HG02588 (cell line): ENCODE measurements around the gene MESD.

Experiments used
- ATAC-seq: cut with Tn5 transposase; IDR thresholded peaks from one replicate; pipeline ENCODE4 v1.9.1; 2021; ENCODE audit warnings: mild to moderate bottlenecking, moderate library complexity; ENCODE audit not compliant: unreplicated experiment

The MESD gene

DNA sequence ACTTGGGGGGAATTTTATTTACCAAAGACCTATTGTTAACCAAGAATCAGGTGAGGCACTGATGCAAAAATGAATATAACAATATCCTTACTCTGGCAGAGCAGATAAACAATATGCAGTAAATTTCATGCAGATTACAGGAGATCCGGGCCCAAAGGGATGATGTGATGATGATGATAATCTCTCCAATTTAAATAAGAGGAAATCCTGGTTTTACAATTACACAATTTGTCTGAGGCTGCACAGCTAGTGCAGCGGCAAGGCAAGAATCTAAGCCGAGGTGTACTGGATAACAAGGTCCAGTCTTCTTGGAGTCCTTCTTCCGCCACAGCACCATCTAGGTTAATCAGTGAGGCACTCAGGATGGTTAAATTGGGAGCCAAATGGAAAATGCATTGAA is 2.4 kb upstream of the MESD start:
- no peak for ATAC-seq

GRCh38 chr15:80991421-80991820 is 1.8 kb upstream of the MESD start:
- ATAC-seq: no peak

DNA sequence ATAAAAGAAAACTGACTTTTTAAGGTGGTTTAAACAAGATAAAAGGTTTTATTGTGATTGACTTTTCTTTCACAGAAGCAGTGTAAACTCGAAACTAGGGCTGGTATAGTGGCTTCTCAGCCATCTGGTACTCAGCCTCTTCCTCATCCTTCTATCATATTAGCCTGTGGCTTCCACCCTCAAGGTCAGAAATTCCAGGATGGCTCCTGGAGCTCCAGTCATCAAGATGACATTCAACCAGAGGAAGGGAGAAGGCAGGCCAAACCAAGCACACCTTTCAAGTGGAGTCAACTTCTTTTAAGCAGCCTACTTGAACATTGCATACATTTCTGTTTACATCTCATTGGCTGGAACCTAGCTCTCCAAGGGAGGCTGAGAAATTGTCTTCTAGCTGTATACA is 1.3 kb upstream of the MESD start:
- ATAC-seq: no peak

GRCh38 chr15:80989081-80989517 is 520 bp downstream of the MESD start:
- peak; percentile 1 for ATAC-seq

GRCh38 chr15:80988148-80988796 is 1.3 kb downstream of the MESD start:
- ATAC-seq: no peak

- ATAC-seq: no peak
Measured at GRCh38 chr15:80986487-80986886, 3.1 kb downstream of the MESD start.

GRCh38 chr15:80985981-80986380 is 3.6 kb downstream of the MESD start:
- no peak for ATAC-seq

DNA sequence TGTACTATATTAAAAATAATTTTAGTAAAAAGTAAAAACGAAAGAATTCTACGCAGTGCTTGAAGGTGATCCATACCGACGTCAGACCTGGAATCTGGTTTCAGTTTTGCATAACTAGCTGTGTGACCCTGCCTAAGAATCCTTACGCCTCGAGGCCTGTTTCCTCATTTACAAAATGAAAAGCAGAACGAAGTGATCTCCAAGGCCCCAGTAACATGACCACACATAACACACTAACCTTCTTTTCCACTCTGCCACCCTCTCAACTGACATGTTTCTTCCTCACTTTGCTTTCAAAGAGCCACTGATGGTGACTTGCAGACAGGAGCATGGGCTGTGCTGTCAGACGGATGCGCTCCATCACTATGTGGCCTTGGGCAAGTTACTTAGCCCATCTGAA is 4.8 kb downstream of the MESD start:
- no peak for ATAC-seq

DNA sequence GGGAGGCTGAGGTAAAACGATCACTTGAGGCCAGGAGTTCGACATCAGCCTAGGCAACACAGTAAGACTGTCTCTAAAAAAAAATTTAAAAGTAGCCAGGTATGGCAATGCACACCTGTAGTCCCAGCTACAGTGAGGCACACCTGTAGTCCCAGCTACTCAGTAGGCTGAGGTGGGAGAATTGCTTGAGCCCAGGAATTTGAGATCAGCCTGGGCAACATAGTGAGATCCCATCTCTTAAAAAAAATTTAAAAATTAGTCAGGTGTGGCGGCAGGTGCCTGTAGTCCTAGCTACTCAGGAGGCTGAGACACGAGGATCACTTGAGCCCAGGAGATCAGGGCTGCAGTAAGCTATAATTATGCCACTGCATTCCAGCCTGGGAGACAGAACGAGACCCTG is 6.8 kb downstream of the MESD start:
- no peak for ATAC-seq

GRCh38 chr15:80982205-80982604 is 7.4 kb downstream of the MESD start:
- ATAC-seq: no peak

- no peak for ATAC-seq
Measured at GRCh38 chr15:80979538-80980200, 9.9 kb downstream of the MESD start.

GRCh38 chr15:80978685-80979329 is 10.8 kb downstream of the MESD start:
- no peak for ATAC-seq

GRCh38 chr15:80977627-80978036 is 12.0 kb downstream of the MESD start:
- ATAC-seq: no peak

DNA sequence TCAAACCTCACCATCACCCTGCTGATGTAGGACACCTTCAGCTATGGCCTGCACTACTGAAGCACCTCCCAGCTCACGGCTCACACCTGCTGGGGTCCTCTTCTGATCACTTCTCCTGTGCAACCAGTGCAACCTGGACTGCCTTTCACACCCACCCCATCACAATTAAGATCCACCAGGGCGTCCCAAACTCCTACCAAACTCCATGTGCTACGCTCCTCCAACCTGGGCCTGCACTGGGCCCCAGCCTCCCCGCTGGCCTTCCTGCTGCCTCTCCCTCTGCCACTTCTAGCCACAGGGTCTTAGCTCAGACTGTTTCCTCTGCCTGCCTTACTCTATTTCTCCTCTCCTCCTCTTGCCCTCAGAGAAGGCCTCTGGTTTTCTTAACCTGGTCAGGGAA is 12.8 kb downstream of the MESD start:
- ATAC-seq: no peak

- ATAC-seq: no peak
Measured at GRCh38 chr15:80974914-80975313, 14.7 kb downstream of the MESD start.

- no peak for ATAC-seq
Measured at GRCh38 chr15:80972276-80972675, 17.3 kb downstream of the MESD start.

DNA sequence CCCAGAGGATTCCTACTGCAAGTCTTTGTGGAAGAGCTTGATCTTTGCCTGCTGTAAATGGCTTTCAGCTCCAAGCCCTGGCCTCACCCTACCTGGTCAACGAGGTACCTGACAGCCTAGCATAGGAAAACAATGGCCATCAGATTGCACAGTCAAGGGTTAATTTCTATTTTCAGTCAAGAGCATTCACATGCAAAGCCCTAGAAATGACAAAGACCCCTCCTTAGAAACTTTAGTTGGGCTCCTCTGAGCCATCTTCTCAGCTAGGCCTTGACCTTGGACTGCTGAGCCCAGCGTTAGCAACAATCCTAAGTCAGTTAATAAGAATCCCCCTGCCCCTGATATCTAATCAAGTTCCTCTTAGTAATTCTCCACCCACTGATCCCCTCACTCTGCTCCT is 18.5 kb downstream of the MESD start:
- no peak for ATAC-seq

DNA sequence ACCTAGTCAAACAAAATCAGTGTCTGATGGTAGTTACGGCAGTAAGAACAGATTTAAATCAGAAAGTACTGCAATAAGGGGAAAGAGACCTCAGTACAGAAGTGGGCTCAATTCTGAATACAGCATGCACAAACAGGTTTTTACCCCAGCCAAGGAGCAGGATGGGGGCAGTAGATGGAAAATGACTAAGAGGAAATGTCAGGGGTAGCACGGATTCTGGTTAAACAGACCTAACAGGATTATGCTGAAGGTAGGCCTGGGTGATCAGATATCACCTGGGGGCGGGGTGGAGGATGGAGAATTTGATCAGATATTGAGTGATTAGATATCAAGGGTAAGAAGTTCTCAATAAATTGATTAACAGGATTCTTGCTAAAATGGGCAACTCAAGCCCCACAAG is 19.0 kb downstream of the MESD start:
- ATAC-seq: no peak

DNA sequence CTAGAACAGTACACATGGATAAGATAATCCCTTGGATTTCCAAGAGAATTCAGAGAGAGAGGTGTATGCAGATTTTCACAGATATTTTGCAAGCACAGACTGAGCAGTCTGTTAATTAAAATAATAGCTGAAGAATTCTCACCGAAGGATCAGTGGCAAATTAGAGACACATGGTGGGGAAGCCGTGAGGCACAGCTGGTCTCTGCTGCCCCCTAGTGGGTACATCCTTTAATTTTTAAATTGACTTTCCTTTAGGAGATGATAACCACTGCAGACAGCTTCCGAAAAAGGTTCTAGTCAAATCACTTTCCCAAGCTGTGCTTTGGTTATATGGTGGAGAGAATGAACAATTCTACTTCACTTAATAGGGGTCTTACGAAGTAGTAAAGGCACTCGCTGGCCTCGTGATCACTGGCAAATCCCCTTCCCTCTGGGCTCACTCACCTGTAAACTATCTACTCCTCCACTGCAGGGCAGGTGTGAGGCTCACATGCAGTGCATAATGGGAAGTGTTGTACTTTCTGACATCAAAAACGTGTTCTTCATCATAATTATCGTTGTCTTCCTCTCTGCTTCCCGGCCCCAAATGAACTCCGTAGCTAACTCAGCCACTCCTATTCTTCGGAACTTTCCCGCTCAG is 19.5 kb downstream of the MESD start:
- no peak for ATAC-seq

DNA sequence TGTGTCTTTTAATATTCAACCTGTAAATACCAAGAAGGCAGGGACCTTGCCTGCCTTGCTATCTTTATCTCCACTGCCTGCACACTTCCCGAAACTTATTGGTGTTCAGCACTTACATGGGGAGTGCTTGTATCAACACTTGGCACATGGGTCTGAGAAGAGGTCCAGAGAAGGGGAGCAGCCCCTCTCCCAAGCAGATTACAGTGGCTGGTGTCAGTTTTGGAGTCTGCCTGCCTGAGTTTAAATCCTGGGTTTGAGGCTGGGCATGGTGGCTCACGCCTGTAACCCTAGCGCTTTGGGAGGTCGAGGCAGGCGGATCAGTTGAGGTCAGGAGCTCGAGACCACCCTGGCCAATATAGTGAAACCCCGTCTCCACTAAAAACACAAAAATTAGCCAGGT is 20.3 kb downstream of the MESD start:
- no peak for ATAC-seq

GRCh38 chr15:80967991-80968510 is 21.6 kb downstream of the MESD start:
- no peak for ATAC-seq

DNA sequence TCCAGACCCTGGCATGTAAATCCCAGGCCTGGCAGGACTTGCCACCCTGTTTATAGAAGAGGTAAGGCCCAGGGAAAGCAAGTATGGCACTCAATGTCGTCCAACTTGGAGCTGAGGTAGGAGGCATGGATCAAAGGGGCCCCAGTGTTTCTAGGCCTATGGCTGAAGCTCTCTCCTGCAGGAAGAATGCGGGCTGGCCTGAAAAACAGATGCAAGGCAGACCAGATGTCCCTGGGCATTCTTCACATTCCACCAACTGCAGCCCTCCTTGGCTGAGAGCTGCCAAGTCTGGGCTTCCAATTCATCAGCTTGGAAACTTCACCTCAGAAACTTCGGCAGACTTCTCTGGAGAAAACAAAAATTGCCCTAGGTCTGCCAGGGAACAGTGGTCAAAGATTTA is 22.2 kb downstream of the MESD start:
- no peak for ATAC-seq
